Measurements from ENCODE around the gene RASA2. TPM values are rescaled to one million over a fixed set of nuclear protein-coding genes. Genes with fewer than 3 reads are reported as not detected.

Gene RASA2
- total and polyA plus RNA-seq, 2 experiments from 2014 or later = 6.2 to 12.6 TPM

- no peaks in the 10 kb centered on the region for H3K9me3 ChIP-seq (ENCODE audit: low read depth)
- H3K36me3 ChIP-seq (replicated peaks; ENCODE audit: insufficient read depth, low read depth) = no peaks in the 10 kb centered on the region
- no peak overlapping the region for H3K4me2 ChIP-seq
- H3K79me2 ChIP-seq = no peaks in the 10 kb centered on the region
- no peak overlapping the region for H3K27ac ChIP-seq
- no peak overlapping the region for H3K4me3 ChIP-seq
- H2AFZ ChIP-seq = no peak overlapping the region
- TF ChIP-seq EZH2 (IDR thresholded peaks at IDR 0.05; ENCODE audit: borderline replicate concordance) = no peak
- no peak for TF ChIP-seq EZH2phosphoT487 (IDR thresholded peaks at IDR 0.05; ENCODE audit: low read depth, severe bottlenecking, unreplicated experiment)
- no peak for TF ChIP-seq CTCF (IDR thresholded peaks at IDR 0.05; ENCODE audit: poor library complexity)
- 81% methylated on average over 3 of the region's 3 CpGs for WGBS (ENCODE audit: low lambda C conversion rate, missing lambda C conversion rate)
- no peaks in the 10 kb centered on the region for H3K4me1 ChIP-seq (ENCODE audit: insufficient read depth)
- DNase-seq (ENCODE audit: low spot score) = no peak
- no peaks in the 10 kb centered on the region for H4K20me1 ChIP-seq (ENCODE audit: insufficient read depth, poor library complexity, severe bottlenecking)
- H3K27me3 ChIP-seq = no peaks in the 10 kb centered on the region
- H3K9me2 ChIP-seq (replicated peaks; ENCODE audit: insufficient read depth) = no peaks in the 10 kb centered on the region
These were observed 20.1 kb upstream of the RASA2 start for GRCh38 chr3:141466633-141467169.

- no peaks in the 10 kb centered on the region for H3K9me2 ChIP-seq (replicated peaks; ENCODE audit: insufficient read depth)
- DNase-seq (ENCODE audit: low spot score) = no peak
- H3K27ac ChIP-seq = no peak overlapping the region
These were observed 17.1 kb upstream of the RASA2 start for GRCh38 chr3:141469720-141470119.

GRCh38 chr3:141471160-141471559, 15.7 kb upstream of the RASA2 start:
- H3K9me3 ChIP-seq (ENCODE audit: low read depth) = no peaks in the 10 kb centered on the region
- no peaks in the 10 kb centered on the region for H4K20me1 ChIP-seq (ENCODE audit: insufficient read depth, poor library complexity, severe bottlenecking)
- no peaks in the 10 kb centered on the region for H3K79me2 ChIP-seq
- no peaks in the 10 kb centered on the region for H3K36me3 ChIP-seq (replicated peaks; ENCODE audit: insufficient read depth, low read depth)
- no peaks in the 10 kb centered on the region for H3K27me3 ChIP-seq
- no peak overlapping the region for H2AFZ ChIP-seq
- H3K4me3 ChIP-seq = no peak overlapping the region
- H3K4me2 ChIP-seq = no peak overlapping the region
- WGBS (ENCODE audit: low lambda C conversion rate, missing lambda C conversion rate) = 93% methylated on average over 5 of the region's 5 CpGs
- no peak for DNase-seq (ENCODE audit: low spot score)
- no peaks in the 10 kb centered on the region for H3K4me1 ChIP-seq (ENCODE audit: insufficient read depth)
- no peak overlapping the region for H3K27ac ChIP-seq
- TF ChIP-seq EZH2phosphoT487 (IDR thresholded peaks at IDR 0.05; ENCODE audit: low read depth, severe bottlenecking, unreplicated experiment) (no peak), EZH2 (IDR thresholded peaks at IDR 0.05; ENCODE audit: borderline replicate concordance) (no peak), CTCF (IDR thresholded peaks at IDR 0.05; ENCODE audit: poor library complexity) (no peak)
- no peaks in the 10 kb centered on the region for H3K9me2 ChIP-seq (replicated peaks; ENCODE audit: insufficient read depth)

More at GRCh38 chr3:141469720-141470119, 17.1 kb upstream of the RASA2 start:
- TF ChIP-seq CTCF (IDR thresholded peaks at IDR 0.05; ENCODE audit: poor library complexity) (no peak), EZH2phosphoT487 (IDR thresholded peaks at IDR 0.05; ENCODE audit: low read depth, severe bottlenecking, unreplicated experiment) (no peak), EZH2 (IDR thresholded peaks at IDR 0.05; ENCODE audit: borderline replicate concordance) (no peak)
- H3K36me3 ChIP-seq (replicated peaks; ENCODE audit: insufficient read depth, low read depth) = no peaks in the 10 kb centered on the region
- no peaks in the 10 kb centered on the region for H3K79me2 ChIP-seq
- H3K9me3 ChIP-seq (ENCODE audit: low read depth) = no peaks in the 10 kb centered on the region
- no peaks in the 10 kb centered on the region for H4K20me1 ChIP-seq (ENCODE audit: insufficient read depth, poor library complexity, severe bottlenecking)
- no peaks in the 10 kb centered on the region for H3K4me1 ChIP-seq (ENCODE audit: insufficient read depth)
- no peaks in the 10 kb centered on the region for H3K27me3 ChIP-seq
- no peak overlapping the region for H2AFZ ChIP-seq
- H3K4me2 ChIP-seq = no peak overlapping the region
- no peak overlapping the region for H3K4me3 ChIP-seq

- H3K9me3 ChIP-seq (ENCODE audit: low read depth) = no peaks in the 10 kb centered on the region
- H3K79me2 ChIP-seq = no peaks in the 10 kb centered on the region
- no peaks in the 10 kb centered on the region for H3K4me1 ChIP-seq (ENCODE audit: insufficient read depth)
- no peak overlapping the region for H3K4me3 ChIP-seq
- 95% methylated on average over 2 of the region's 2 CpGs for WGBS (ENCODE audit: low lambda C conversion rate, missing lambda C conversion rate)
- no peak overlapping the region for H2AFZ ChIP-seq
- H3K27me3 ChIP-seq = no peaks in the 10 kb centered on the region
- H3K27ac ChIP-seq = no peak overlapping the region
- TF ChIP-seq EZH2phosphoT487 (IDR thresholded peaks at IDR 0.05; ENCODE audit: low read depth, severe bottlenecking, unreplicated experiment) = no peak
- TF ChIP-seq CTCF (IDR thresholded peaks at IDR 0.05; ENCODE audit: poor library complexity) = no peak
- no peaks in the 10 kb centered on the region for H3K36me3 ChIP-seq (replicated peaks; ENCODE audit: insufficient read depth, low read depth)
- H3K4me2 ChIP-seq = no peak overlapping the region
- DNase-seq (ENCODE audit: low spot score) = no peak
- H3K9me2 ChIP-seq (replicated peaks; ENCODE audit: insufficient read depth) = no peaks in the 10 kb centered on the region
- no peaks in the 10 kb centered on the region for H4K20me1 ChIP-seq (ENCODE audit: insufficient read depth, poor library complexity, severe bottlenecking)
These were observed 10.8 kb upstream of the RASA2 start for GRCh38 chr3:141476033-141476432.

Data from hepatocyte (in vitro differentiated cells).